Myocyte (in vitro differentiated cells): ENCODE data around the gene ADRA2A. TPM values are rescaled to one million over a fixed set of nuclear protein-coding genes. Genes with fewer than 3 reads are reported as not detected.

Experiments
- DNase-seq: peaks from one replicate; pipeline ENCODE4 v3.0.0-alpha.2; 2012; ENCODE audit warnings: low read depth
- total RNA-seq: library from RNA; depleted of rRNA; stranded (reverse); fragments of >200 nt; gene quantifications from 2 replicates; pipeline ENCODE4 v1.2.3, GENCODE V29; 2014

The ADRA2A gene
- total RNA-seq, 1 donor from 2014 or later = 1.3 TPM

GRCh38 chr10:111109501-111110242 lies 32.8 kb downstream of the ADRA2A start:
- no peak for DNase-seq

- no peak for DNase-seq
These were observed 33.9 kb downstream of the ADRA2A start for GRCh38 chr10:111110771-111111170.

GRCh38 chr10:111112333-111112732 lies 35.5 kb downstream of the ADRA2A start:
- DNase-seq = no peak

GRCh38 chr10:111113238-111113960 lies 36.6 kb downstream of the ADRA2A start:
- DNase-seq = no peak

- DNase-seq = peak; percentile 40
These were observed 37.3 kb downstream of the ADRA2A start for GRCh38 chr10:111113961-111114757.

- DNase-seq = no peak
These were observed 38.1 kb downstream of the ADRA2A start for GRCh38 chr10:111114758-111115500.

GRCh38 chr10:111116211-111116610 lies 39.4 kb downstream of the ADRA2A start:
- DNase-seq = no peak

GRCh38 chr10:111116762-111117445 lies 40.1 kb downstream of the ADRA2A start:
- DNase-seq = no peak

GRCh38 chr10:111117528-111118277 lies 40.9 kb downstream of the ADRA2A start:
- no peak for DNase-seq

GRCh38 chr10:111118758-111119157 lies 41.9 kb downstream of the ADRA2A start:
- DNase-seq = no peak

GRCh38 chr10:111119637-111120036 lies 42.8 kb downstream of the ADRA2A start:
- DNase-seq = no peak

- DNase-seq = no peak
These were observed 45.3 kb downstream of the ADRA2A start for GRCh38 chr10:111122127-111122526.

GRCh38 chr10:111123883-111124282 lies 47.1 kb downstream of the ADRA2A start:
- DNase-seq = no peak

- no peak for DNase-seq
These were observed 48.3 kb downstream of the ADRA2A start for GRCh38 chr10:111125102-111125501.

GRCh38 chr10:111126077-111126476 lies 49.2 kb downstream of the ADRA2A start:
- DNase-seq = no peak

- peak; percentile 58 for DNase-seq
These were observed 50.4 kb downstream of the ADRA2A start for GRCh38 chr10:111127081-111127848.

- peak; percentile 52 for DNase-seq
These were observed 51.7 kb downstream of the ADRA2A start for GRCh38 chr10:111128331-111129180.

- DNase-seq = peak; percentile 8
These were observed 52.5 kb downstream of the ADRA2A start for GRCh38 chr10:111129363-111129762.
